Right hindlimb (tissue), 1 donor: Measurements from ENCODE around the gene RASA1.
"Not testable (repeated sequence)": the region's sequence is repeated elsewhere in the genome, so short reads cannot be mapped to it uniquely, and the experiment has no call there.

Experiments used
- DNase-seq: peaks from one replicate; pipeline ENCODE4 v3.0.0-alpha.2; 2018

The RASA1 gene

DNA sequence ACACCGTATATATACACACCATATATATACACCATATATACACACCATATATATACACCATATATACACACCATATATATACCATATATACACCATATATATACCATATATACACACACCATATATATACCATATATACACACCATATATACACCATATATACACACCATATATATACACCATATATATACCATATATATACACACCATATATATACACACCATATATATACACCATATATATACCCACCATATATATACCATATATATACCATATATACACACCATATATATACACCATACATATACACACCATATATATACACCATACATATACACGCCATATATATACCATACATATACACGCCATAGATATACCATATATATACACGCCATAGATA, 19.6 kb downstream of the RASA1 start:
- not testable (repeated sequence) for DNase-seq

- no peak for DNase-seq
Observed at GRCh38 chr5:87298692-87299362, 31.1 kb downstream of the RASA1 start.

DNA sequence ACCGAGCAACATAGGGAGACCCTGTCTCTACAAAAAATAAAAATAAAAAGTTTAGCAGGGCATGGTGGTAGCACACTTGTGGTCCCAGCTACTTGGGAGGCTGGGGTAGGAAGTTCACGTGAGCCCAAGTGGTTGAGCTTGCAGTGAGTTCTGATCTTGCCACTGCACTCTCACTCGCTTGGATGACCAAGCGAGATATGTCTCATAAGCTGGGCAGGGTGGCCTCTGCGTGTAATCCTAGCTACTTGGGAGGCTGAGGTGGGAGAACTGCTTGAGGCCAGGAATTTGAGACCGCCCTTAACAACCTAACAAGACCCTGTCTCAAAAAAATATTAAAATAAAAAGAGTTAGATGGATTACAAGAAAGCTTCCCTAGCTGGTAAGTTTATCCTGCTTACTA, 32.5 kb downstream of the RASA1 start:
- DNase-seq: no peak

DNA sequence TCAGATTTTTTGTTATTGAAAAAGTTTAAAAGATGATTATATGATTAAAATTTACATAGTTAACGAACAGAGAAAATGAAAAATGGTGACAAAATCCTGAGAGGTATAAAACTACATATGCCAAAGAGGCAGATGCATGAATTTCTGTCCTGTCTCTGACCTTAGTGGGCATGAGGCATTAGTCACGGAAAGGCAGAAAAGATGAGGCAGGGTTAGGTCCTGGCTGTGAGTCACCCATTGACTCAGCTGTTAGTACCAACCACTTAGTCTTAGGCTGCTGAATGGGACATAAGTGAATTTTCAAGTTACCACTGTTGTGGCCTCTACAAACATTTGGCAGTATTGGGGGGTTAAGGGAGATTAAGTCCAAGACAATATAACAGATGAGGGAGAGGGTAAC, 33.1 kb downstream of the RASA1 start:
- DNase-seq: no peak

DNA sequence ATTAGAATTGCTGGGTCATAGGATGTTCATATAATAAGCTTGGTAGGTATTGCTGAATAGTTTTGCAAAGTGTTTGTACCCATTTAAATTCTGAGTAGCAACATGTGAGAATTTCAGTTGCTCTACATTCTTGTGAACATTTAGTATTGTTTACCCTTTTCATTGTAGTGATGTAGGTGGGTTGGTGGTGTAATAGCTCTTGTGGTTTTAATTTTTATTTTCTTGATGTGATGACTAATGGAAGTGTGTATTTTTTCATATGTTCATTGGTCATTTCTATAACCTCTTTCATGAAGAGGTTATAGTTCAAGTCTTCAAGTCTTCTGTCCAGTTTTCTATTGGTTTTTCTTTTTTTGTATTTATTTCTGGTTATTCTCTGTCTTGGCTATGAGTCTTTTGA, 34.4 kb downstream of the RASA1 start:
- DNase-seq: no peak

- no peak for DNase-seq
Observed at GRCh38 chr5:87303324-87303723, 35.6 kb downstream of the RASA1 start.

GRCh38 chr5:87306090-87306489, 38.4 kb downstream of the RASA1 start:
- not testable (repeated sequence) for DNase-seq

DNA sequence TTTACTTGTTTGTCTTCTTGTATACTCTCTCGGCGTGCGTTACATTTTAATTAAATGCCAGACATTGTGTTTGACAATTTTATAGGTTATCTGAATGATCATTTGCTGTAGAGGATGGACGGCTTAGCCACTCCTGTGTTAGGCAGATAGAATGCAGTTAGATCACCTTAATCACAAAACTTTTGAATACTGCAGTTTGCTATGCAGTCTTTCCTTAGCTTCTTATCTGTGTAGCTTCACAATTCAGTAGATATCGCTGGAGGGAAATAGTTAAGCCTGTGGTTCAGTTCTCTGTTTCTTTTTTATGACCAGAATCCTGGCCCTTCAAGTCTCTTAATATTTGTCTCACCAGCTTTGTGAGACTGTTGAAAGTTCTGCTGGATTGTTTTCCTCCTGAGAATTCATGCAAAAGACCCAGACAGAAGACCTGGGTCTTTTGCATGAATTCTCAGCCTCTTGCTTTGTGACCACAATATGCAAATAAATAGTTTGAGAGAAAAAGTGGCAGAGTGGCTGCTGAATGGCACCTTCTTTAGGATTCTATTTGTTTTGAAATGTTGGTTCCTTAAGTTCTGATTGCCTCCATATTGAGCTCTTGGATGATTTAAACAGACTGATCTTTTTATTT, 40.2 kb downstream of the RASA1 start:
- DNase-seq: no peak

DNA sequence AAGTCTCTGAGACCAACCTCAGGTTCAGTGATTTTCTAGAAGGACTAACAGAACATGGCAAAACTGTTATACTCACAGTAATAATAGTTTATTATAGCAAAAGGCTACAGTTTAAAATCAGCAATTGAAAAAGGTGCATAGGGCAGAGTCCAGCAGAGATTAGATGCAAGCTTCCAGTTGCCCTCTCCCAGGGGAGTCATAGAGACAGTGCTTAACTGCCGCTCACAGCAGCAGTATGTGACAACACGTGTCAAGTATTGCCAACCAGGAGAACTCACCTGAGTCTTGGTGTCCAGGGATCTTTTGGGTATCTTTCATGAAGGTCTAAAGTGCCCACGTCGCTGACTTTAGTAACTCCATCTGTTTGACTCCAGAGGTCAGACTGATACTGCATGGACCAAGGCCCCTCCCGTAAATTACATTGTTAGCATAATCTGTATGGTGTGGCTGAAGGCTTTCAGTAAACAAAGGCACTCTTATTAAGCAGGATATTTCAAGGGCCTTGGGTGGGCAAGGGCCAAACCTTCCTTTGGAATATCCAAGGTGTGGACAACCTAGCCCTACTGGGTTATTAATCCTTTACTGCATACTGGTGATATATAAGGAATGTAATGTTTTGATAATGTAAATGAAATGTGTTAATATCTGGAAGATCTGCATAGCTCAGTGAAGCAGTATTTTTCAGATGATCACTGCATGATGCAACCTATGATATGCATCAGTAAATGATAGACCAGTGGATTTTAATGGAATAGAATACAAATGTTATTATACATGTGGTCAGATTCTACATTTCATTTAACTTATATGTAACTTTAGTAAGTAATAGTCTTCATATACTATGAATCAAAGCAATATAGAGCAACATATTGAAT, 44.0 kb downstream of the RASA1 start:
- DNase-seq: no peak

GRCh38 chr5:87313216-87313615, 45.5 kb downstream of the RASA1 start:
- no peak for DNase-seq

GRCh38 chr5:87319469-87319868, 51.8 kb downstream of the RASA1 start:
- no peak for DNase-seq

GRCh38 chr5:87321605-87322004, 53.9 kb downstream of the RASA1 start:
- no peak for DNase-seq

GRCh38 chr5:87322381-87322780, 54.7 kb downstream of the RASA1 start:
- DNase-seq: no peak

GRCh38 chr5:87327998-87328397, 60.3 kb downstream of the RASA1 start:
- DNase-seq: no peak

DNA sequence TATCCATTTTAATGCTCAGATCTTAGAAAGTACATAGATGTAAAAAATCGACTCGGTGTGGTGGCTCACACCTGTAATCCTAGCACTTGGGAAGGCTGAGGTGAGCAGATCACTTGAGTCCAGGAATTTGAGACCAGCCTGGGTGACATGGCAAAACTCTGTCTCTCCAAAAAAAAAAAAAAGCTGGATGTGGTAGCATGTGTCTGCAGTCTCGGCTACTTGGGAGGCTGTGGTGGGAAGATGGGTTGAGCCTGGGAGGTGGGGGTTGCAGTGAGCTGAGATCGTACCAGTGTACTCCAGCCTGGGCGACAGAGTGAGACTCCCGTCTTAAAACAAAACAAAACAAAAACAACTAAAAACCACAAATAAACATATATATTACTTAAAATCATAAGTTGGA, 61.4 kb downstream of the RASA1 start:
- no peak for DNase-seq

DNA sequence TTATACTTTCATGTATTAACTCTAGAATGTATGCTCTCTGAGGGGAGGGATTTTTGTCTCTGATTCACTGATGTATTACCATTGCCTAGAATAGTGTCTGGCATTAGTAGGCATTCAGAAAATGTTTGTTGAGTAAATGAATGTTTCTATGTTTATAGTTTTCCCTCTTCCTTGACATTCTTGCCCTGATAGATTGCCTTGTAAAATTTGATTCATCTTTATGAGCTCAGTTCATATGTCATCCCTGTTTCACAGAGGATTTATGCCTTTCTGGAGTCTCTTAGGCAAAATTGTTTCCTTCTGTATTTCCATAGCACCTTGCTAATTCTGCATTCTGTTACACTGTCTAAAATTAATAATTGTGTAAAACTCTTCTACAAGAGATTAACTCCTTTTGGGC, 72.3 kb downstream of the RASA1 start:
- no peak for DNase-seq

GRCh38 chr5:87340716-87341115, 73.0 kb downstream of the RASA1 start:
- DNase-seq: no peak

DNA sequence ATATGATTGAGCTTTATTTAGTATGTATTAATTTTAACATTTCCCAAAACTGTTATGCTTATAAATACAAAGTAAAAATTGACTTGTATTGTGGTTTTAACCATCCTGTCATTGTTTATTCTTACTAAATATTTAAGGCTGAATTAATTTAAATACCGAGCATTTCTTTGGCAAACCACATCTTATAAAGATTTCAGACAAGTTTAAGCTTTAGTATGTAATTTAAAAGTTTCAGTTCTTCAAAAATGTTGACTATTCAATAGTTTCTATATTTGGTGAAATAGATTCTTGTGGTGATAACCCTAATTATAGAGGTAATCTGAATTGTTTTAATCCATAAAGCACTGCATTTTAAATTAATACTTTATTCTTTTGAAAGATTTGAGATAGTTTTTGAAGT, 79.6 kb downstream of the RASA1 start:
- no peak for DNase-seq

DNA sequence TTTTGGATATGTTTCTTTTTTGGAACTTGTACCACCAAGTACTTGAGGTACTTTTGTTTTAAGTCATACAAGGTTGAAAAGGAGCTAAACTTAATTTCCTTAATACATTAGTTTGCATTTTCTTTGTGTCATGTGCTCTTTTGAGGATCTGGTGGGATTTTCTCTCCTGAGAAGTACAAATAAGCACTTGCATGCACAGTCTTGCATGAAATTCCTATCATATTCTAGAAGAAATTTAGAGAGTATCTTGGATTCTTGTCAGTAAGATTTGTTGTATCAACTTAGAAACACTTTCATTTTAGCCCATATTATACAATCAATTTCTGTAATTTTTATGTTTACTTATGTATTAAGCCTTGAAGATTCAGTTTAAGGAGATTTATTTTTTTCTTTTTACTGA, 80.2 kb downstream of the RASA1 start:
- DNase-seq: no peak

- no peak for DNase-seq
Observed at GRCh38 chr5:87354496-87354895, 86.8 kb downstream of the RASA1 start.

- no peak for DNase-seq
Observed at GRCh38 chr5:87359106-87359505, 91.4 kb downstream of the RASA1 start.

DNA sequence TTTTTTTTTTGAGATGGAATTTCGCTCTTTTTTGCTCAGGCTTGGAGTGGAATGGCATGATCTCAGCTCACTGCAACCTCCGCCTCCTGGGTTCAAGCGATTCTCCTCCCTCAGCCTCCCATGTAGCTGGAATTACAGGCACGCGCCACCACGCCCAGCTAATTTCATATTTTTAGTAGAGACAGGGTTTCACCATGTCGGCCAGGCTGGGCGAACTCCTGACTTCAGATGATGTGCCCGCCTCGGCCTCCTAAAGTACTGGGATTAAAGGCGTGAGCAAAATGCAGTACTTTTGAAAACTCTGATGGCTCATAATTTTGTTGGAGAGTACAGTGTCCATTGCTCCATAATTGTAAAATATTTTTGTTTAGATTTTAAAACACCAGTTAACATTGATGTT, 92.4 kb downstream of the RASA1 start:
- no peak for DNase-seq

GRCh38 chr5:87361031-87361445, 93.4 kb downstream of the RASA1 start:
- no peak for DNase-seq
